HCT116 (cell line): Measurements from ENCODE around the gene GALM. TPM values are rescaled to one million over a fixed set of nuclear protein-coding genes. Genes with fewer than 3 reads are reported as not detected.

Experiments
- ATAC-seq: fragments of 200-7000 bp; cut with Tn5 transposase; 2 replicates; pipeline ENCODE4 v1.9.1; 2020; ENCODE audit warnings: mild to moderate bottlenecking, moderate library complexity
- BruUV-seq: library from RNA; stranded (reverse); fragments of 400-500 nt; replicated peaks from 2 replicates; lab custom pipeline; 2021; lab: Mats Ljungman, UMichigan
- CTCF ChIA-PET: fragments of 300-600 bp; sonication (Branson Sonifier 250); formaldehyde crosslinking; loops from one replicate; lab custom pipeline; 2021; ENCODE audit warnings: antibody characterized with exemption; lab: Charles Lee
- POLR2A ChIA-PET: fragments of 300-600, 350-600 bp; sonication (Branson Sonifier 250); formaldehyde crosslinking; loops from one replicate; lab custom pipeline; 2021; ENCODE audit warnings: antibody characterized with exemption; lab: Charles Lee
- RAD21 ChIA-PET, 2 experiments: fragments of 300-600 bp; sonication (Branson Sonifier 250); formaldehyde crosslinking; loops; one replicate each; lab custom pipeline; 2023; ENCODE audit warnings: low total read pairs in 2 of 2; ENCODE audit not compliant: uncharacterized antibody in 2 of 2, unreplicated experiment in 2 of 2, low non-redundant PET in 1 of 2; lab: Charles Lee
- DNase-seq: peaks from one replicate; pipeline ENCODE4 v3.0.0-alpha.2; 2010; ENCODE audit warnings: low read depth, low spot score
- H2AFZ ChIP-seq: fragments of 200-600 bp; shearing (Covaris generic), sonication (generic); 2 replicates; pipeline ENCODE4 v1.6.1; 2017; ENCODE audit warnings: low read depth, mixed run types, mixed read lengths, antibody characterized with exemption, low read length; ENCODE audit not compliant: poor library complexity, severe bottlenecking
- H3K27ac ChIP-seq: 2 replicates; pipeline ENCODE4 v1.5.1; 2012; ENCODE audit warnings: low read depth, low read length
- H3K27me3 ChIP-seq: fragments of 200-600 bp; sonication (generic); 2 replicates; pipeline ENCODE4 v1.6.1; 2016; ENCODE audit warnings: mixed run types, low read length, mixed read lengths; ENCODE audit not compliant: insufficient read depth
- H3K36me3 ChIP-seq, 2 experiments: fragments of 200-500 bp in 1 of 2; fragments of 200-600 bp in 1 of 2; sonication (Bioruptor generic) in 1 of 2; sonication (generic) in 1 of 2; 2 replicates each; pipeline versions ENCODE4 v1.5.1 to v1.6.1; 2014 to 2016; ENCODE audit warnings: low read length in 2 of 2, inconsistent platforms in 1 of 2, mixed read lengths in 1 of 2, mixed run types in 1 of 2; ENCODE audit not compliant: insufficient read depth in 2 of 2, control insufficient read depth in 1 of 2
- H3K4me1 ChIP-seq, 2 experiments: fragments of 200-600 bp in 1 of 2; sonication (generic) in 1 of 2; 2 replicates each; pipeline versions ENCODE4 v1.5.1 to v1.6.1; 2012 to 2017; ENCODE audit warnings: low read length in 2 of 2, inconsistent platforms in 1 of 2, mild to moderate bottlenecking in 1 of 2, mixed read lengths in 1 of 2, mixed run types in 1 of 2, moderate library complexity in 1 of 2; ENCODE audit not compliant: insufficient read depth in 2 of 2, control insufficient read depth in 1 of 2
- H3K4me2 ChIP-seq: fragments of 200-600 bp; sonication (generic); 2 replicates; pipeline ENCODE4 v1.6.1; 2017; ENCODE audit warnings: mixed run types, low read length, mixed read lengths
- H3K4me3 ChIP-seq, 2 experiments: fragments of 200-600 bp in 1 of 2; sonication (generic) in 1 of 2; replicated peaks in 1 of 2; 2 replicates each; pipeline ENCODE4 v1.5.1; 2011 to 2016; ENCODE audit warnings: low read length in 2 of 2, control low read depth in 1 of 2, low read depth in 1 of 2, mild to moderate bottlenecking in 1 of 2, mixed read lengths in 1 of 2, mixed run types in 1 of 2
- H3K79me2 ChIP-seq: fragments of 200-600 bp; sonication (generic); 2 replicates; pipeline ENCODE4 v1.6.1; 2017; ENCODE audit warnings: mild to moderate bottlenecking, mixed run types, low read length, moderate library complexity, mixed read lengths; ENCODE audit not compliant: insufficient read depth
- H3K9ac ChIP-seq: fragments of 200-600 bp; sonication (generic); 2 replicates; pipeline ENCODE4 v1.6.1; 2016; ENCODE audit warnings: low read length, mixed read lengths
- H3K9me2 ChIP-seq: fragments of 200-600 bp; sonication (generic), shearing (Covaris generic); 2 replicates; pipeline ENCODE4 v1.6.1; 2017; ENCODE audit warnings: mixed run types, mild to moderate bottlenecking, moderate library complexity; ENCODE audit not compliant: insufficient read depth
- H3K9me3 ChIP-seq, 2 experiments: fragments of 200-500 bp in 1 of 2; fragments of 200-600 bp in 1 of 2; sonication (Bioruptor generic) in 1 of 2; sonication (generic) in 1 of 2; 2 replicates each; pipeline ENCODE4 v1.6.1; 2014 to 2017; ENCODE audit warnings: low read length in 2 of 2, mixed read lengths in 2 of 2, inconsistent platforms in 1 of 2, low read depth in 1 of 2, mild to moderate bottlenecking in 1 of 2, mixed run types in 1 of 2, moderate library complexity in 1 of 2; ENCODE audit not compliant: control insufficient read depth in 1 of 2, insufficient read depth in 1 of 2
- H4K20me1 ChIP-seq: fragments of 200-600 bp; sonication (generic), shearing (Covaris generic); 2 replicates; pipeline ENCODE4 v1.6.1; 2017; ENCODE audit warnings: mixed run types, mild to moderate bottlenecking, moderate library complexity; ENCODE audit not compliant: insufficient read depth
- ATF3 ChIP-seq: IDR thresholded peaks from 2 replicates; pipeline ENCODE4 v1.6.1; 2012
- CBX3 ChIP-seq: IDR thresholded peaks from 2 replicates; pipeline ENCODE4 v1.6.1; 2012; ENCODE audit warnings: low read depth
- CEBPB ChIP-seq: IDR thresholded peaks from 2 replicates; pipeline ENCODE4 v1.6.1; 2012; ENCODE audit warnings: low read depth
- EZH2 ChIP-seq: fragments of 200-600 bp; sonication (generic); IDR thresholded peaks from 2 replicates; pipeline ENCODE4 v1.6.1; 2017; ENCODE audit warnings: antibody characterized with exemption, mixed run types
- JUND ChIP-seq: IDR thresholded peaks from 2 replicates; pipeline ENCODE4 v1.6.1; 2012
- MAX ChIP-seq: IDR thresholded peaks from 2 replicates; pipeline ENCODE4 v1.6.1; 2012
- POLR2AphosphoS5 ChIP-seq: IDR thresholded peaks from 2 replicates; pipeline ENCODE4 v1.6.1; 2011; ENCODE audit warnings: mild to moderate bottlenecking, low read depth, low read length, moderate library complexity
- RAD21 ChIP-seq: IDR thresholded peaks from 2 replicates; pipeline ENCODE4 v1.6.1; 2012; ENCODE audit warnings: low read depth, mild to moderate bottlenecking
- TCF7L2 ChIP-seq: IDR thresholded peaks from 2 replicates; pipeline ENCODE4 v1.7.0; 2011; ENCODE audit warnings: borderline replicate concordance, inconsistent platforms; ENCODE audit not compliant: insufficient read depth, insufficient read length; ENCODE audit errors: extremely low read depth
- ZBTB33 ChIP-seq: IDR thresholded peaks from 2 replicates; pipeline ENCODE4 v1.6.1; 2011; ENCODE audit warnings: mild to moderate bottlenecking, low read length, moderate library complexity; ENCODE audit not compliant: insufficient replicate concordance; ENCODE audit errors: extremely low read depth
- intact Hi-C: fragments of 100-400 bp; cut with micrococcal nuclease; formaldehyde crosslinking; loops from 2 replicates; pipeline ENCODE4 v1.10.0; 2022
- total RNA-seq: library from RNA; stranded (reverse); gene quantifications from one replicate; pipeline ENCODE4 v1.2.1, GENCODE V29; 2021; ENCODE audit not compliant: unreplicated experiment

GALM gene
- total RNA-seq, 1 experiment from 2014 or later: 10.2 TPM

DNA sequence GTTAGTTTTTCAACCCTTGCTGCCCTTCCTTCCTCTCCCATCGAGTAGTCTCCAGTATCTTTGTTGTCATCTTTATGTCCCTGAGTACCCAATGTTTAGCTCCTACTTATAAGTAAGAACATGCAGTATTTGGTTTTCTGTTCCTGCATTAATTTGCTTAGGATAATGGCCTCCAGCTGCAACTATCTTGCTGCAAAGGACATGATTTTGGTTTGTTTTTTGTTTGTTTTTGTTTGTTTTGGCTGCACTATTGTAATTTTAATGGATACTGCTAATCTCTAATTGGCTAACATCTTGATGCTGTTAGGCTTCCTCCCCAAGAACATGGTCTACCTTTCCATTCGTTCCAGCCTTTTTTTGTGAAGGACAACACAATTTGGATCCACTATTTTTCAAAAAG, 32.0 kb upstream of the GALM start (continued):
- no peak for TF ChIP-seq CEBPB
- no peak for TF ChIP-seq RAD21
- no peak for TF ChIP-seq CBX3

- no peaks in the 10 kb centered on the region for H3K79me2 ChIP-seq
- ATAC-seq: no peak
- no peaks in the 10 kb centered on the region for H3K4me1 ChIP-seq
- no peaks in the 10 kb centered on the region for H4K20me1 ChIP-seq
- H3K9me2 ChIP-seq: no peaks in the 10 kb centered on the region
- no TSS peak for BruUV-seq
- TF ChIP-seq CEBPB (no peak), ATF3 (no peak), JUND (no peak), RAD21 (no peak), TCF7L2 (no peak), ZBTB33 (no peak), POLR2AphosphoS5 (no peak), EZH2 (no peak), MAX (no peak)
- DNase-seq: no peak
- H3K9ac ChIP-seq: no peak overlapping the region
- no peak overlapping the region for H3K4me3 ChIP-seq
- H3K36me3 ChIP-seq: no peaks in the 10 kb centered on the region
- no peaks in the 10 kb centered on the region for H3K9me3 ChIP-seq
- H3K27me3 ChIP-seq: no peaks in the 10 kb centered on the region
- no peak overlapping the region for H3K27ac ChIP-seq
- intact Hi-C loops: no loop called here
- POLR2A ChIA-PET: interaction anchor here (1.0 kb wide), 1 partner anchor 8 kb away, joined by 3 read pairs; no protein-coding TSS in a partner anchor
- RAD21 ChIA-PET: no interaction called here
- no peak overlapping the region for H2AFZ ChIP-seq
- CTCF ChIA-PET: no interaction called here
- H3K4me2 ChIP-seq: no peak overlapping the region
These were observed 31.2 kb upstream of the GALM start for GRCh38 chr2:38634684-38635083.
